ENCODE measurements around the gene MAP4K4. TPM values are rescaled to one million over a fixed set of nuclear protein-coding genes. Genes with fewer than 3 reads are reported as not detected.

MAP4K4 gene
- 2.7 and 4.5 TPM in 2 replicates for total RNA-seq (2014; rRNA removed; shearing (Covaris generic); ENCODE audit: low replicate concordance)

- peak within 1 kb of the TSS; percentile 76 for H3K4me2 ChIP-seq (ENCODE audit: low read depth, low read length, poor library complexity, severe bottlenecking)
- H3K9me2 ChIP-seq (replicated peaks; ENCODE audit: insufficient read depth, low read length) = no peaks in the 10 kb centered on the region
- H3K27ac ChIP-seq (ENCODE audit: low read length) = no peak within 1 kb of the TSS
- DNase-seq = peak; percentile 67
- H3K27me3 ChIP-seq (ENCODE audit: low read length) = no peaks in the 10 kb centered on the region; the same call in 1 of the 2 replicates
- peaks cover 18% of the 10 kb centered on the region for H3K4me1 ChIP-seq (ENCODE audit: low read length)
- H2AFZ ChIP-seq (ENCODE audit: low read length) = peak within 1 kb of the TSS; percentile 96
- no peaks in the 10 kb centered on the region for H3K9me3 ChIP-seq (ENCODE audit: low read length)
- H3K4me3 ChIP-seq (ENCODE audit: low read length) = peak within 1 kb of the TSS; percentile 69
- H4K20me1 ChIP-seq (ENCODE audit: insufficient read depth, low read depth, low read length) = no peaks in the 10 kb centered on the region
- no peaks in the 10 kb centered on the region for H3K79me2 ChIP-seq (ENCODE audit: low read length)
- no peaks in the 10 kb centered on the region for H3K36me3 ChIP-seq (ENCODE audit: insufficient read depth, low read length)
- H3K9ac ChIP-seq (ENCODE audit: low read length) = peak within 1 kb of the TSS; percentile 53
Observed at GRCh38 chr2:101697124-101698013, at the start of gene MAP4K4. Gene MAP4K4, plus strand, starts transcription at chr2:101697707. Its CDS starts 374 bp downstream, at chr2:101698081.

GRCh38 chr2:101653469-101653868, 44.0 kb upstream of the MAP4K4 start:
- no peaks in the 10 kb centered on the region for H3K36me3 ChIP-seq (ENCODE audit: insufficient read depth, low read length)
- H3K4me1 ChIP-seq (ENCODE audit: low read length) = no peaks in the 10 kb centered on the region
- H3K9me2 ChIP-seq (replicated peaks; ENCODE audit: insufficient read depth, low read length) = no peaks in the 10 kb centered on the region
- H3K9ac ChIP-seq (ENCODE audit: low read length) = no peak overlapping the region
- H3K27me3 ChIP-seq (ENCODE audit: low read length) = no peaks in the 10 kb centered on the region
- H3K79me2 ChIP-seq (ENCODE audit: low read length) = no peaks in the 10 kb centered on the region
- H3K27ac ChIP-seq (ENCODE audit: low read length) = no peak overlapping the region
- no peak overlapping the region for H3K4me2 ChIP-seq (ENCODE audit: low read depth, low read length, poor library complexity, severe bottlenecking)
- H3K9me3 ChIP-seq (ENCODE audit: low read length) = no peaks in the 10 kb centered on the region
- no peak for DNase-seq
- H4K20me1 ChIP-seq (ENCODE audit: insufficient read depth, low read depth, low read length) = no peaks in the 10 kb centered on the region
- H3K4me3 ChIP-seq (ENCODE audit: low read length) = no peak overlapping the region
- H2AFZ ChIP-seq (ENCODE audit: low read length) = no peak overlapping the region

GRCh38 chr2:101655702-101656422, 41.6 kb upstream of the MAP4K4 start:
- Histone ChIP-seq H3K36me3 (ENCODE audit: insufficient read depth, low read length) (no peaks in the 10 kb centered on the region), H3K4me1 (ENCODE audit: low read length) (no peaks in the 10 kb centered on the region), H3K27me3 (ENCODE audit: low read length) (no peaks in the 10 kb centered on the region), H3K4me2 (ENCODE audit: low read depth, low read length, poor library complexity, severe bottlenecking) (no peak overlapping the region), H3K9ac (ENCODE audit: low read length) (no peak overlapping the region), H4K20me1 (ENCODE audit: insufficient read depth, low read depth, low read length) (no peaks in the 10 kb centered on the region), H2AFZ (ENCODE audit: low read length) (no peak overlapping the region), H3K9me2 (replicated peaks; ENCODE audit: insufficient read depth, low read length) (no peaks in the 10 kb centered on the region), H3K4me3 (ENCODE audit: low read length) (no peak overlapping the region), H3K9me3 (ENCODE audit: low read length) (no peaks in the 10 kb centered on the region), H3K27ac (ENCODE audit: low read length) (no peak overlapping the region), H3K79me2 (ENCODE audit: low read length) (no peaks in the 10 kb centered on the region)
- no peak for DNase-seq

GRCh38 chr2:101657787-101658186, 39.7 kb upstream of the MAP4K4 start:
- Histone ChIP-seq H3K9me2 (replicated peaks; ENCODE audit: insufficient read depth, low read length) (no peaks in the 10 kb centered on the region), H3K27ac (ENCODE audit: low read length) (no peak overlapping the region), H3K4me2 (ENCODE audit: low read depth, low read length, poor library complexity, severe bottlenecking) (no peak overlapping the region), H3K4me3 (ENCODE audit: low read length) (no peak overlapping the region), H2AFZ (ENCODE audit: low read length) (no peak overlapping the region), H3K36me3 (ENCODE audit: insufficient read depth, low read length) (no peaks in the 10 kb centered on the region), H3K9me3 (ENCODE audit: low read length) (no peaks in the 10 kb centered on the region), H4K20me1 (ENCODE audit: insufficient read depth, low read depth, low read length) (no peaks in the 10 kb centered on the region), H3K9ac (ENCODE audit: low read length) (no peak overlapping the region), H3K4me1 (ENCODE audit: low read length) (no peaks in the 10 kb centered on the region), H3K79me2 (ENCODE audit: low read length) (no peaks in the 10 kb centered on the region), H3K27me3 (ENCODE audit: low read length) (no peaks in the 10 kb centered on the region)
- DNase-seq = no peak

- Histone ChIP-seq H3K36me3 (ENCODE audit: insufficient read depth, low read length) (no peaks in the 10 kb centered on the region), H4K20me1 (ENCODE audit: insufficient read depth, low read depth, low read length) (no peaks in the 10 kb centered on the region), H3K79me2 (ENCODE audit: low read length) (no peaks in the 10 kb centered on the region), H3K4me1 (ENCODE audit: low read length) (no peaks in the 10 kb centered on the region), H3K27ac (ENCODE audit: low read length) (no peak overlapping the region), H3K9me2 (replicated peaks; ENCODE audit: insufficient read depth, low read length) (no peaks in the 10 kb centered on the region), H2AFZ (ENCODE audit: low read length) (no peak overlapping the region), H3K4me3 (ENCODE audit: low read length) (no peak overlapping the region), H3K27me3 (ENCODE audit: low read length) (no peaks in the 10 kb centered on the region), H3K4me2 (ENCODE audit: low read depth, low read length, poor library complexity, severe bottlenecking) (no peak overlapping the region), H3K9ac (ENCODE audit: low read length) (no peak overlapping the region), H3K9me3 (ENCODE audit: low read length) (no peaks in the 10 kb centered on the region)
- no peak for DNase-seq
Observed at GRCh38 chr2:101658387-101658786, 39.1 kb upstream of the MAP4K4 start.

- Histone ChIP-seq H3K4me2 (ENCODE audit: low read depth, low read length, poor library complexity, severe bottlenecking) (no peak overlapping the region), H3K27me3 (ENCODE audit: low read length) (no peaks in the 10 kb centered on the region), H2AFZ (ENCODE audit: low read length) (no peak overlapping the region)
Observed at GRCh38 chr2:101665312-101665711, 32.2 kb upstream of the MAP4K4 start.

GRCh38 chr2:101667823-101668222, 29.7 kb upstream of the MAP4K4 start:
- H3K4me1 ChIP-seq (ENCODE audit: low read length) = no peaks in the 10 kb centered on the region
- no peaks in the 10 kb centered on the region for H3K9me2 ChIP-seq (replicated peaks; ENCODE audit: insufficient read depth, low read length)
- H3K4me2 ChIP-seq (ENCODE audit: low read depth, low read length, poor library complexity, severe bottlenecking) = no peak overlapping the region
- DNase-seq = no peak
- H3K79me2 ChIP-seq (ENCODE audit: low read length) = no peaks in the 10 kb centered on the region
- H4K20me1 ChIP-seq (ENCODE audit: insufficient read depth, low read depth, low read length) = no peaks in the 10 kb centered on the region
- H3K4me3 ChIP-seq (ENCODE audit: low read length) = no peak overlapping the region
- H3K27ac ChIP-seq (ENCODE audit: low read length) = no peak overlapping the region
- H2AFZ ChIP-seq (ENCODE audit: low read length) = no peak overlapping the region
- no peaks in the 10 kb centered on the region for H3K27me3 ChIP-seq (ENCODE audit: low read length)
- H3K36me3 ChIP-seq (ENCODE audit: insufficient read depth, low read length) = no peaks in the 10 kb centered on the region
- H3K9ac ChIP-seq (ENCODE audit: low read length) = no peak overlapping the region
- peaks cover 9% of the 10 kb centered on the region for H3K9me3 ChIP-seq (ENCODE audit: low read length)

More at GRCh38 chr2:101665312-101665711, 32.2 kb upstream of the MAP4K4 start:
- no peaks in the 10 kb centered on the region for H3K36me3 ChIP-seq (ENCODE audit: insufficient read depth, low read length)
- no peaks in the 10 kb centered on the region for H4K20me1 ChIP-seq (ENCODE audit: insufficient read depth, low read depth, low read length)
- no peaks in the 10 kb centered on the region for H3K79me2 ChIP-seq (ENCODE audit: low read length)
- no peak overlapping the region for H3K4me3 ChIP-seq (ENCODE audit: low read length)
- H3K9me2 ChIP-seq (replicated peaks; ENCODE audit: insufficient read depth, low read length) = no peaks in the 10 kb centered on the region
- no peak overlapping the region for H3K9ac ChIP-seq (ENCODE audit: low read length)
- no peak overlapping the region for H3K27ac ChIP-seq (ENCODE audit: low read length)
- no peaks in the 10 kb centered on the region for H3K4me1 ChIP-seq (ENCODE audit: low read length)
- DNase-seq = no peak
- no peaks in the 10 kb centered on the region for H3K9me3 ChIP-seq (ENCODE audit: low read length)

- H3K4me2 ChIP-seq (ENCODE audit: low read depth, low read length, poor library complexity, severe bottlenecking) = no peak overlapping the region
- H3K4me1 ChIP-seq (ENCODE audit: low read length) = no peaks in the 10 kb centered on the region
Observed at GRCh38 chr2:101672047-101672446, 25.5 kb upstream of the MAP4K4 start.

More at GRCh38 chr2:101672047-101672446, 25.5 kb upstream of the MAP4K4 start:
- no peak overlapping the region for H3K27ac ChIP-seq (ENCODE audit: low read length)
- H3K9ac ChIP-seq (ENCODE audit: low read length) = no peak overlapping the region
- H3K36me3 ChIP-seq (ENCODE audit: insufficient read depth, low read length) = no peaks in the 10 kb centered on the region
- no peaks in the 10 kb centered on the region for H3K27me3 ChIP-seq (ENCODE audit: low read length)
- no peak for DNase-seq
- H2AFZ ChIP-seq (ENCODE audit: low read length) = no peak overlapping the region
- H4K20me1 ChIP-seq (ENCODE audit: insufficient read depth, low read depth, low read length) = no peaks in the 10 kb centered on the region
- no peaks in the 10 kb centered on the region for H3K79me2 ChIP-seq (ENCODE audit: low read length)
- H3K9me2 ChIP-seq (replicated peaks; ENCODE audit: insufficient read depth, low read length) = no peaks in the 10 kb centered on the region
- peaks cover 9% of the 10 kb centered on the region for H3K9me3 ChIP-seq (ENCODE audit: low read length)
- H3K4me3 ChIP-seq (ENCODE audit: low read length) = no peak overlapping the region
